OCI-LY1 (cell line): ENCODE measurements around the gene LIN28A.

ENCODE experiments used
- CTCF ChIP-seq: fragments of 200-600 bp; sonication (generic), shearing (Covaris generic); IDR thresholded peaks from 2 replicates; pipeline ENCODE4 v1.5.1; 2017; ENCODE audit warnings: mild to moderate bottlenecking, antibody characterized with exemption, low read length, moderate library complexity, mixed read lengths
- EZH2 ChIP-seq: fragments of 200-600 bp; sonication (generic), shearing (Covaris generic); IDR thresholded peaks from 2 replicates; pipeline ENCODE4 v1.8.0; 2017; ENCODE audit warnings: borderline replicate concordance, mixed run types, mild to moderate bottlenecking, antibody characterized with exemption, low read length, moderate library complexity, mixed read lengths

GRCh38 chr1:26372039-26372438, 38.6 kb upstream of the LIN28A start:
- TF ChIP-seq CTCF = no peak
- TF ChIP-seq EZH2 = no peak
